Neural cell (in vitro differentiated cells): Measurements from ENCODE around the gene ZNF669. TPM values are rescaled to one million over a fixed set of nuclear protein-coding genes. Genes with fewer than 3 reads are reported as not detected.

Experiments used
- H2AFZ ChIP-seq: fragments of 200-600, 300-800 bp; sonication (generic), shearing (Covaris generic); 2 replicates; pipeline ENCODE4 v1.6.0; 2014; ENCODE audit warnings: low read depth, mild to moderate bottlenecking, antibody characterized with exemption, low read length, moderate library complexity
- H3F3A ChIP-seq: fragments of 200-600 bp; shearing (Covaris generic); 2 replicates; pipeline ENCODE4 v1.6.1; 2016; ENCODE audit warnings: mild to moderate bottlenecking, moderate library complexity, mixed read lengths, antibody characterized with exemption, low read length; ENCODE audit not compliant: insufficient read depth, poor library complexity, severe bottlenecking
- H3K27ac ChIP-seq: fragments of 200-600, 300-800 bp; sonication (generic), shearing (Covaris generic); 2 replicates; pipeline ENCODE4 v1.5.1; 2014; ENCODE audit warnings: mild to moderate bottlenecking, low read length, moderate library complexity
- H3K27me3 ChIP-seq: fragments of 300-800, 200-600 bp; sonication (generic), shearing (Covaris generic); 2 replicates; pipeline ENCODE4 v1.6.0; 2014; ENCODE audit warnings: mild to moderate bottlenecking, low read depth, low read length, moderate library complexity; ENCODE audit not compliant: insufficient read depth
- H3K36me3 ChIP-seq: fragments of 300-800, 200-600 bp; sonication (generic), shearing (Covaris generic); 2 replicates; pipeline ENCODE4 v1.5.1; 2014; ENCODE audit warnings: mild to moderate bottlenecking, antibody characterized with exemption, low read length, moderate library complexity; ENCODE audit not compliant: insufficient read depth
- H3K4me2 ChIP-seq: fragments of 300-800, 200-600 bp; sonication (generic), shearing (Covaris generic); 2 replicates; pipeline ENCODE4 v1.6.0; 2014; ENCODE audit warnings: mild to moderate bottlenecking, low read length
- H3K4me3 ChIP-seq: fragments of 300-800, 200-600 bp; sonication (generic), shearing (Covaris generic); 2 replicates; pipeline ENCODE4 v1.5.1; 2014; ENCODE audit warnings: mild to moderate bottlenecking, low read length, moderate library complexity
- H3K79me2 ChIP-seq: fragments of 200-600 bp; shearing (Covaris generic); replicated peaks from 2 replicates; pipeline ENCODE4 v1.6.0; 2014; ENCODE audit warnings: mild to moderate bottlenecking, low read length, moderate library complexity; ENCODE audit not compliant: insufficient read depth
- H3K9ac ChIP-seq: fragments of 300-800, 200-600 bp; sonication (generic), shearing (Covaris generic); 2 replicates; pipeline ENCODE4 v1.6.1; 2016; ENCODE audit warnings: mild to moderate bottlenecking, low read length, mixed read lengths
- H3K9me2 ChIP-seq: fragments of 200-600 bp; shearing (Covaris generic); 2 replicates; pipeline ENCODE4 v1.6.1; 2016; ENCODE audit warnings: mild to moderate bottlenecking, low read length, mixed read lengths; ENCODE audit not compliant: insufficient read depth
- H3K9me3 ChIP-seq: fragments of 200-600, 300-800 bp; sonication (generic), shearing (Covaris generic); 2 replicates; pipeline ENCODE4 v1.6.1; 2016; ENCODE audit warnings: mild to moderate bottlenecking, mixed run types, low read length, moderate library complexity, mixed read lengths
- H4K20me1 ChIP-seq: fragments of 200-600 bp; shearing (Covaris generic); 2 replicates; pipeline ENCODE4 v1.6.1; 2016; ENCODE audit warnings: mild to moderate bottlenecking, mixed run types; ENCODE audit not compliant: insufficient read depth
- CTCF ChIP-seq: fragments of 450-650 bp; IDR thresholded peaks from 2 replicates; pipeline ENCODE4 v1.5.1; 2014; ENCODE audit warnings: antibody characterized with exemption, mild to moderate bottlenecking, moderate library complexity; ENCODE audit not compliant: poor library complexity, severe bottlenecking
- EP300 ChIP-seq: fragments of 450-650 bp; conservative IDR thresholded peaks from 2 replicates; pipeline ENCODE4 v1.6.1; 2014; ENCODE audit warnings: antibody characterized with exemption, mild to moderate bottlenecking, moderate library complexity; ENCODE audit not compliant: poor library complexity, severe bottlenecking
- EZH2 ChIP-seq: fragments of 200-600, 300-800 bp; shearing (Covaris generic), sonication (generic); IDR thresholded peaks from 2 replicates; pipeline ENCODE4 v1.6.1; 2014; ENCODE audit warnings: antibody characterized with exemption, low read length, borderline replicate concordance, mild to moderate bottlenecking; ENCODE audit not compliant: insufficient read depth, poor library complexity, severe bottlenecking
- MXI1 ChIP-seq: fragments of 450-650 bp; conservative IDR thresholded peaks from 2 replicates; pipeline ENCODE4 v1.6.1; 2014; ENCODE audit warnings: antibody characterized with exemption, mild to moderate bottlenecking; ENCODE audit not compliant: poor library complexity, severe bottlenecking
- POLR2AphosphoS5 ChIP-seq: IDR thresholded peaks from 2 replicates; pipeline ENCODE4 v1.6.1; 2012
- RAD21 ChIP-seq: fragments of 450-650 bp; conservative IDR thresholded peaks from 2 replicates; pipeline ENCODE4 v1.6.1; 2014; ENCODE audit warnings: antibody characterized with exemption, mild to moderate bottlenecking, moderate library complexity
- REST ChIP-seq: IDR thresholded peaks from 2 replicates; pipeline ENCODE4 v1.6.1; 2012; ENCODE audit warnings: borderline replicate concordance
- SMC3 ChIP-seq: fragments of 450-650 bp; conservative IDR thresholded peaks from 2 replicates; pipeline ENCODE4 v1.6.1; 2014; ENCODE audit warnings: antibody characterized with exemption, mild to moderate bottlenecking, moderate library complexity; ENCODE audit not compliant: poor library complexity
- TAF1 ChIP-seq: IDR thresholded peaks from 2 replicates; pipeline ENCODE4 v1.6.1; 2012; ENCODE audit warnings: low read depth
- polyA plus RNA-seq: library from polyadenylated mRNA; depleted of rRNA; stranded (reverse); fragments of >200 nt; gene quantifications from 2 replicates; pipeline ENCODE4 v1.2.3, GENCODE V29; 2014

Gene ZNF669
- polyA plus RNA-seq, 1 donor from 2014 or later = 22.7 TPM

GRCh38 chr1:247088967-247089366 is 15.2 kb downstream of the ZNF669 start:
- no peaks in the 10 kb centered on the region for H3K9me2 ChIP-seq
- H3K27me3 ChIP-seq = no peaks in the 10 kb centered on the region
- H3K9ac ChIP-seq = no peak overlapping the region
- no peaks in the 10 kb centered on the region for H3K36me3 ChIP-seq
- H3K27ac ChIP-seq = no peak overlapping the region
- H2AFZ ChIP-seq = no peak overlapping the region
- no peak for TF ChIP-seq SMC3
- TF ChIP-seq EP300 = no peak
- no peak for TF ChIP-seq REST
- TF ChIP-seq TAF1 = no peak
- no peak for TF ChIP-seq RAD21
- no peak for TF ChIP-seq EZH2
- TF ChIP-seq MXI1 = no peak
- no peak for TF ChIP-seq CTCF
- no peak for TF ChIP-seq POLR2AphosphoS5
- no peaks in the 10 kb centered on the region for H4K20me1 ChIP-seq
- H3K4me3 ChIP-seq = no peak overlapping the region
- H3K9me3 ChIP-seq = no peaks in the 10 kb centered on the region
- H3K4me2 ChIP-seq = no peak overlapping the region
- H3F3A ChIP-seq = no peaks in the 10 kb centered on the region
- no peaks in the 10 kb centered on the region for H3K79me2 ChIP-seq

- Histone ChIP-seq H3F3A (no peaks in the 10 kb centered on the region), H3K9me2 (no peaks in the 10 kb centered on the region), H3K9me3 (no peaks in the 10 kb centered on the region), H3K79me2 (no peaks in the 10 kb centered on the region), H3K27ac (no peak overlapping the region), H3K27me3 (no peaks in the 10 kb centered on the region), H3K9ac (no peak overlapping the region), H2AFZ (no peak overlapping the region), H3K4me3 (no peak overlapping the region), H3K36me3 (no peaks in the 10 kb centered on the region), H3K4me2 (no peak overlapping the region), H4K20me1 (no peaks in the 10 kb centered on the region)
- TF ChIP-seq CTCF = no peak
- no peak for TF ChIP-seq TAF1
- TF ChIP-seq MXI1 = no peak
Observed at GRCh38 chr1:247087256-247087655, 16.9 kb downstream of the ZNF669 start.
